Measurements from ENCODE around the gene GPT2. TPM values are rescaled to one million over a fixed set of nuclear protein-coding genes. Genes with fewer than 3 reads are reported as not detected.

GPT2 gene
- total RNA-seq, 1 donor, result 15.6 TPM

DNA sequence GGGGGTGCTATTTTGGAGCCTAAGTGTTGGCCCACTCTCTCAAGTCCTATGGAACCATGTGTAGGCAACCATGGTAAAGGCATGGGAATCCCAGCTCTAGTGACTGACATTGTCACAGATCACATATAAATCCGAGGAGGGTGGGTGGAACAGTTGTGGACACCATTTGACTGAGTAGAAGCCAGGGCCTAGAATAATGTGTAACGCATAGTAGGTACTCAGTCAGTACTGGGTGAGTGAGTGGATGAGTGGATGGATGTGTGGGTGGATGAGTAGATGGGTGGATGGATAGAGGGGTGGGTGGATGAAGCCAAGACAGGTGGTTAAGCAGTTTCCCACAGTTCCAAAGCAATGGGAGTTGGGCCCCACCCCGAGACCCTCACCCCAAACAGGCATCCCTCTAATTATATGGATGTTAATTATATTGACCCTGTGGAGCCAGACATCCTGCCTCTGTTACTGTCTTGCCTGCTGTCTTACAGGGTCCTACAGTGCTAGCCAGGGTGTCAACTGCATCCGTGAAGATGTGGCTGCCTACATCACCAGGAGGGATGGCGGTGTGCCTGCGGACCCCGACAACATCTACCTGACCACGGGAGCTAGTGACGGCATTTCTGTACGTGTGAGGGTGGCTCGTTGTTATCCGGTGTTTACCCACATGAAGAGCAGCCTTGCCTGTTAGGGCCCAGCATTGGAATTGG, 22.3 kb downstream of the GPT2 start:
- H3K36me3 ChIP-seq (ENCODE audit: insufficient read depth, low read length), result peaks cover 16% of the 10 kb centered on the region
- TF ChIP-seq, protein P1, sequence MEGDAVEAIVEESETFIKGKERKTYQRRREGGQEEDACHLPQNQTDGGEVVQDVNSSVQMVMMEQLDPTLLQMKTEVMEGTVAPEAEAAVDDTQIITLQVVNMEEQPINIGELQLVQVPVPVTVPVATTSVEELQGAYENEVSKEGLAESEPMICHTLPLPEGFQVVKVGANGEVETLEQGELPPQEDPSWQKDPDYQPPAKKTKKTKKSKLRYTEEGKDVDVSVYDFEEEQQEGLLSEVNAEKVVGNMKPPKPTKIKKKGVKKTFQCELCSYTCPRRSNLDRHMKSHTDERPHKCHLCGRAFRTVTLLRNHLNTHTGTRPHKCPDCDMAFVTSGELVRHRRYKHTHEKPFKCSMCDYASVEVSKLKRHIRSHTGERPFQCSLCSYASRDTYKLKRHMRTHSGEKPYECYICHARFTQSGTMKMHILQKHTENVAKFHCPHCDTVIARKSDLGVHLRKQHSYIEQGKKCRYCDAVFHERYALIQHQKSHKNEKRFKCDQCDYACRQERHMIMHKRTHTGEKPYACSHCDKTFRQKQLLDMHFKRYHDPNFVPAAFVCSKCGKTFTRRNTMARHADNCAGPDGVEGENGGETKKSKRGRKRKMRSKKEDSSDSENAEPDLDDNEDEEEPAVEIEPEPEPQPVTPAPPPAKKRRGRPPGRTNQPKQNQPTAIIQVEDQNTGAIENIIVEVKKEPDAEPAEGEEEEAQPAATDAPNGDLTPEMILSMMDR (IDR thresholded peaks at IDR 0.05; ENCODE audit: extremely low read depth, low read depth, low read length), result no peak
- no peaks in the 10 kb centered on the region for H3K9me3 ChIP-seq (ENCODE audit: low read depth, low read length)
- no peaks in the 10 kb centered on the region for H3K27me3 ChIP-seq (ENCODE audit: insufficient read depth, low read length)
- no peak for DNase-seq (ENCODE audit: insufficient read length, low spot score, missing footprints)
- H4K20me1 ChIP-seq (ENCODE audit: insufficient read depth, low read length), result peaks cover 3% of the 10 kb centered on the region
- no peaks in the 10 kb centered on the region for H3K4me1 ChIP-seq (ENCODE audit: insufficient read depth, low read length)
- no peaks in the 10 kb centered on the region for H3K79me2 ChIP-seq (ENCODE audit: insufficient read depth, low read length)
- H2AFZ ChIP-seq (ENCODE audit: low read length), result no peak overlapping the region
- H3K4me3 ChIP-seq (ENCODE audit: insufficient read depth, low read length), result no peak overlapping the region
- no peak overlapping the region for H3K4me2 ChIP-seq (ENCODE audit: insufficient read depth, low read length)
- no peak overlapping the region for H3K27ac ChIP-seq (ENCODE audit: low read depth, low read length)

DNA sequence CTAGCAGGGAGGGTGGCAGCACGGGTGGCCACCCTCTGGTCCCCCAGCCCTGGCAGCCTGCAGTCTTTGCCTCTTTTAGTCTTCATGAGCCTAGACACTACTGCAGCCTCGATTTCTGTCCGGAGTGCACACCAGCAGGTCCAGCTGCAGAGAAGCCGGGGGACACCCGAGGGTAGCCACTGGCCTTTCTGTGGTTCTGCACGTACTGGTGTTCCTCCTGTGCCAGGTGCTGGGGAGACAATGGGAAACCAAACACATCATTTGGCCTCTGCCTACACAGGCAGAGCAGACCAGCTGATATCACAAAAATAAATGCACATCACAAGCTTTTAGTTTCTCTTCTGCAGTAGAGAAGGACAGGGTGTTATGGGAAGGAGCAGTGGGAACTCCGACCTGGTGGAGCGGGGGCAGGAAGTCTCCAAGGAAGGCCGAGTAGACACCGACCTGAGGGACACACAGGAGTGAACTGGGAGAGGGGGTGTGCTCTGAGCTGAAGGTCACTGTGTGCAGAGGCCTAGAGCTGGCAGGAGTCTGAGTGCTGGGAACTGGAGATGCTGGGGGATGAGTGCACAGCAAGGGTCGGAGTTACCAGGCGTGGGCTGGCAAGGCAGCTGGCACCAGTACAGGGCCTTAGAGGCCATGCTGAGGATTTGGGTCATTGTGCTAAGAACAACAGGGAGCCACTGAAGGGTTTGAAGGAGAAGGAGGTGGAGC, 23.1 kb downstream of the GPT2 start:
- no peak overlapping the region for H3K27ac ChIP-seq (ENCODE audit: low read depth, low read length)

GRCh38 chr16:46908540-46909372, 24.6 kb downstream of the GPT2 start:
- Histone ChIP-seq H3K4me1 (ENCODE audit: insufficient read depth, low read length) (no peaks in the 10 kb centered on the region), H3K4me3 (ENCODE audit: insufficient read depth, low read length) (no peak overlapping the region), H3K36me3 (ENCODE audit: insufficient read depth, low read length) (peaks cover 26% of the 10 kb centered on the region), H3K79me2 (ENCODE audit: insufficient read depth, low read length) (no peaks in the 10 kb centered on the region), H3K4me2 (ENCODE audit: insufficient read depth, low read length) (no peak overlapping the region), H3K27ac (ENCODE audit: low read depth, low read length) (no peak overlapping the region), H3K27me3 (ENCODE audit: insufficient read depth, low read length) (no peaks in the 10 kb centered on the region), H2AFZ (ENCODE audit: low read length) (no peak overlapping the region), H3K9me3 (ENCODE audit: low read depth, low read length) (no peaks in the 10 kb centered on the region), H4K20me1 (ENCODE audit: insufficient read depth, low read length) (peaks cover 3% of the 10 kb centered on the region)
- peak; percentile 91 for DNase-seq (ENCODE audit: insufficient read length, low spot score, missing footprints)
- TF ChIP-seq, protein P1 (IDR thresholded peaks at IDR 0.05; ENCODE audit: extremely low read depth, low read depth, low read length), result peak; percentile 62

More for the DNA sequence above, 23.1 kb downstream of the GPT2 start:
- Histone ChIP-seq H2AFZ (ENCODE audit: low read length) (no peak overlapping the region), H4K20me1 (ENCODE audit: insufficient read depth, low read length) (peaks cover 3% of the 10 kb centered on the region), H3K4me2 (ENCODE audit: insufficient read depth, low read length) (no peak overlapping the region), H3K79me2 (ENCODE audit: insufficient read depth, low read length) (no peaks in the 10 kb centered on the region), H3K4me1 (ENCODE audit: insufficient read depth, low read length) (no peaks in the 10 kb centered on the region), H3K4me3 (ENCODE audit: insufficient read depth, low read length) (no peak overlapping the region), H3K9me3 (ENCODE audit: low read depth, low read length) (no peaks in the 10 kb centered on the region), H3K36me3 (ENCODE audit: insufficient read depth, low read length) (peaks cover 24% of the 10 kb centered on the region), H3K27me3 (ENCODE audit: insufficient read depth, low read length) (no peaks in the 10 kb centered on the region)
- no peak for DNase-seq (ENCODE audit: insufficient read length, low spot score, missing footprints)
- TF ChIP-seq, protein P1 (IDR thresholded peaks at IDR 0.05; ENCODE audit: extremely low read depth, low read depth, low read length), result no peak

All from osteoblast (primary cell).